Measurements from ENCODE around the gene TRAPPC2L.

The TRAPPC2L gene

GRCh38 chr16:88853325-88853941, 3.5 kb upstream of the TRAPPC2L start:
- H3K4me1 ChIP-seq (ENCODE audit: control insufficient read depth, insufficient read depth, low read length), result peaks cover 12% of the 10 kb centered on the region
- H3K27ac ChIP-seq (ENCODE audit: low read depth, low read length), result no peak overlapping the region
- no peak overlapping the region for H3K4me3 ChIP-seq (ENCODE audit: low read depth, low read length)
- peaks cover 2% of the 10 kb centered on the region for H3K36me3 ChIP-seq (ENCODE audit: control insufficient read depth, insufficient read depth, low read length)
- no peaks in the 10 kb centered on the region for H3K27me3 ChIP-seq (ENCODE audit: control insufficient read depth, insufficient read depth, low read length)
- H3K9me3 ChIP-seq (ENCODE audit: control insufficient read depth, insufficient read depth, low read length), result no peaks in the 10 kb centered on the region
- no peak overlapping the region for H3K9ac ChIP-seq (ENCODE audit: low read depth, low read length)

GRCh38 chr16:88854306-88855111, 2.4 kb upstream of the TRAPPC2L start:
- no peaks in the 10 kb centered on the region for H3K9me3 ChIP-seq (ENCODE audit: control insufficient read depth, insufficient read depth, low read length)
- H3K36me3 ChIP-seq (ENCODE audit: control insufficient read depth, insufficient read depth, low read length), result peaks cover 12% of the 10 kb centered on the region
- no peak overlapping the region for H3K27ac ChIP-seq (ENCODE audit: low read depth, low read length)
- no peak overlapping the region for H3K4me3 ChIP-seq (ENCODE audit: low read depth, low read length)
- peaks cover 12% of the 10 kb centered on the region for H3K4me1 ChIP-seq (ENCODE audit: control insufficient read depth, insufficient read depth, low read length)
- no peaks in the 10 kb centered on the region for H3K27me3 ChIP-seq (ENCODE audit: control insufficient read depth, insufficient read depth, low read length)
- no peak overlapping the region for H3K9ac ChIP-seq (ENCODE audit: low read depth, low read length)

GRCh38 chr16:88855176-88855575, 1.8 kb upstream of the TRAPPC2L start:
- Histone ChIP-seq H3K4me3 (ENCODE audit: low read depth, low read length) (0 out of 2 replicates have a peak overlapping the region, but pooled peaks have one; percentile 74), H3K36me3 (ENCODE audit: control insufficient read depth, insufficient read depth, low read length) (peaks cover 19% of the 10 kb centered on the region), H3K27ac (ENCODE audit: low read depth, low read length) (no peak overlapping the region), H3K9me3 (ENCODE audit: control insufficient read depth, insufficient read depth, low read length) (no peaks in the 10 kb centered on the region), H3K27me3 (ENCODE audit: control insufficient read depth, insufficient read depth, low read length) (no peaks in the 10 kb centered on the region), H3K4me1 (ENCODE audit: control insufficient read depth, insufficient read depth, low read length) (peaks cover 12% of the 10 kb centered on the region), H3K9ac (ENCODE audit: low read depth, low read length) (no peak overlapping the region)

- no peak overlapping the region for H3K27ac ChIP-seq (ENCODE audit: low read depth, low read length)
- H3K9ac ChIP-seq (ENCODE audit: low read depth, low read length), result no peak overlapping the region
- no peaks in the 10 kb centered on the region for H3K27me3 ChIP-seq (ENCODE audit: control insufficient read depth, insufficient read depth, low read length)
- H3K9me3 ChIP-seq (ENCODE audit: control insufficient read depth, insufficient read depth, low read length), result no peaks in the 10 kb centered on the region
- H3K36me3 ChIP-seq (ENCODE audit: control insufficient read depth, insufficient read depth, low read length), result peaks cover 25% of the 10 kb centered on the region
- H3K4me3 ChIP-seq (ENCODE audit: low read depth, low read length), result peak overlapping the region; percentile 74
- H3K4me1 ChIP-seq (ENCODE audit: control insufficient read depth, insufficient read depth, low read length), result peaks cover 12% of the 10 kb centered on the region
These were observed 1.2 kb upstream of the TRAPPC2L start for GRCh38 chr16:88855736-88856121.

GRCh38 chr16:88856122-88856827, 652 bp upstream of the TRAPPC2L start:
- H3K4me1 ChIP-seq (ENCODE audit: control insufficient read depth, insufficient read depth, low read length), result peaks cover 12% of the 10 kb centered on the region
- H3K9ac ChIP-seq (ENCODE audit: low read depth, low read length), result peak overlapping the region; percentile 36; the same call in 1 of the 2 replicates
- H3K4me3 ChIP-seq (ENCODE audit: low read depth, low read length), result peak overlapping the region; percentile 89
- peak overlapping the region; percentile 61 for H3K27ac ChIP-seq (ENCODE audit: low read depth, low read length)
- no peaks in the 10 kb centered on the region for H3K9me3 ChIP-seq (ENCODE audit: control insufficient read depth, insufficient read depth, low read length)
- peaks cover 30% of the 10 kb centered on the region for H3K36me3 ChIP-seq (ENCODE audit: control insufficient read depth, insufficient read depth, low read length)
- no peaks in the 10 kb centered on the region for H3K27me3 ChIP-seq (ENCODE audit: control insufficient read depth, insufficient read depth, low read length)

- H3K36me3 ChIP-seq (ENCODE audit: control insufficient read depth, insufficient read depth, low read length), result peaks cover 45% of the 10 kb centered on the region
- H3K27me3 ChIP-seq (ENCODE audit: control insufficient read depth, insufficient read depth, low read length), result no peaks in the 10 kb centered on the region
- peaks cover 12% of the 10 kb centered on the region for H3K4me1 ChIP-seq (ENCODE audit: control insufficient read depth, insufficient read depth, low read length)
- peak overlapping the region; percentile 75; the same call in 1 of the 2 replicates for H3K9ac ChIP-seq (ENCODE audit: low read depth, low read length)
- no peak overlapping the region for H3K27ac ChIP-seq (ENCODE audit: low read depth, low read length)
- no peaks in the 10 kb centered on the region for H3K9me3 ChIP-seq (ENCODE audit: control insufficient read depth, insufficient read depth, low read length)
- H3K4me3 ChIP-seq (ENCODE audit: low read depth, low read length), result peak overlapping the region; percentile 89
These were observed 907 bp downstream of the TRAPPC2L start for GRCh38 chr16:88857728-88858339.

- no peaks in the 10 kb centered on the region for H3K9me3 ChIP-seq (ENCODE audit: control insufficient read depth, insufficient read depth, low read length)
- H3K4me1 ChIP-seq (ENCODE audit: control insufficient read depth, insufficient read depth, low read length), result peaks cover 12% of the 10 kb centered on the region
- no peak overlapping the region for H3K4me3 ChIP-seq (ENCODE audit: low read depth, low read length)
These were observed 2.6 kb downstream of the TRAPPC2L start for GRCh38 chr16:88859381-88860091.

GRCh38 chr16:88861359-88861758, 4.4 kb downstream of the TRAPPC2L start:
- H3K36me3 ChIP-seq (ENCODE audit: control insufficient read depth, insufficient read depth, low read length), result peaks cover 45% of the 10 kb centered on the region
- no peak overlapping the region for H3K9ac ChIP-seq (ENCODE audit: low read depth, low read length)
- H3K27me3 ChIP-seq (ENCODE audit: control insufficient read depth, insufficient read depth, low read length), result no peaks in the 10 kb centered on the region
- H3K27ac ChIP-seq (ENCODE audit: low read depth, low read length), result no peak overlapping the region
- H3K4me1 ChIP-seq (ENCODE audit: control insufficient read depth, insufficient read depth, low read length), result peaks cover 4% of the 10 kb centered on the region; the same call in 1 of the 2 replicates
- no peak overlapping the region for H3K4me3 ChIP-seq (ENCODE audit: low read depth, low read length)
- H3K9me3 ChIP-seq (ENCODE audit: control insufficient read depth, insufficient read depth, low read length), result no peaks in the 10 kb centered on the region

More at GRCh38 chr16:88859381-88860091, 2.6 kb downstream of the TRAPPC2L start:
- Histone ChIP-seq H3K27me3 (ENCODE audit: control insufficient read depth, insufficient read depth, low read length) (no peaks in the 10 kb centered on the region), H3K27ac (ENCODE audit: low read depth, low read length) (no peak overlapping the region), H3K36me3 (ENCODE audit: control insufficient read depth, insufficient read depth, low read length) (peaks cover 45% of the 10 kb centered on the region), H3K9ac (ENCODE audit: low read depth, low read length) (no peak overlapping the region)

GRCh38 chr16:88862968-88863367, 6.0 kb downstream of the TRAPPC2L start:
- Histone ChIP-seq H3K9me3 (ENCODE audit: control insufficient read depth, insufficient read depth, low read length) (no peaks in the 10 kb centered on the region), H3K27ac (ENCODE audit: low read depth, low read length) (no peak overlapping the region), H3K4me3 (ENCODE audit: low read depth, low read length) (no peak overlapping the region), H3K9ac (ENCODE audit: low read depth, low read length) (no peak overlapping the region), H3K27me3 (ENCODE audit: control insufficient read depth, insufficient read depth, low read length) (no peaks in the 10 kb centered on the region), H3K4me1 (ENCODE audit: control insufficient read depth, insufficient read depth, low read length) (peaks cover 3% of the 10 kb centered on the region; the same call in 1 of the 2 replicates), H3K36me3 (ENCODE audit: control insufficient read depth, insufficient read depth, low read length) (peaks cover 45% of the 10 kb centered on the region)

- no peak overlapping the region for H3K9ac ChIP-seq (ENCODE audit: low read depth, low read length)
- no peak overlapping the region for H3K27ac ChIP-seq (ENCODE audit: low read depth, low read length)
- H3K4me3 ChIP-seq (ENCODE audit: low read depth, low read length), result no peak overlapping the region
- no peaks in the 10 kb centered on the region for H3K27me3 ChIP-seq (ENCODE audit: control insufficient read depth, insufficient read depth, low read length)
- no peaks in the 10 kb centered on the region for H3K9me3 ChIP-seq (ENCODE audit: control insufficient read depth, insufficient read depth, low read length)
- H3K36me3 ChIP-seq (ENCODE audit: control insufficient read depth, insufficient read depth, low read length), result peaks cover 43% of the 10 kb centered on the region
- no peaks in the 10 kb centered on the region for H3K4me1 ChIP-seq (ENCODE audit: control insufficient read depth, insufficient read depth, low read length)
These were observed 6.5 kb downstream of the TRAPPC2L start for GRCh38 chr16:88863426-88863825.
